Chondrocyte (in vitro differentiated cells): Measurements from ENCODE around the gene ARHGEF6. TPM values are rescaled to one million over a fixed set of nuclear protein-coding genes. Genes with fewer than 3 reads are reported as not detected.

Source experiments
- DNase-seq: peaks from one replicate; pipeline ENCODE4 v3.0.0; 2021; ENCODE audit warnings: mixed read lengths, low spot score
- H3K27ac Mint-ChIP-seq: one replicate; pipeline ENCODE4 v1.8.0; 2021; ENCODE audit warnings: mild to moderate bottlenecking, moderate library complexity, mixed read lengths; ENCODE audit not compliant: unreplicated experiment
- H3K27me3 Mint-ChIP-seq: 2 replicates; pipeline ENCODE4 v1.8.0; 2021; ENCODE audit warnings: low read depth, mixed read lengths
- H3K36me3 Mint-ChIP-seq: 2 replicates; pipeline ENCODE4 v1.8.0; 2021; ENCODE audit warnings: low read depth, mixed read lengths
- H3K4me1 Mint-ChIP-seq: 2 replicates; pipeline ENCODE4 v1.8.0; 2021; ENCODE audit warnings: low read depth, mild to moderate bottlenecking, mixed read lengths
- H3K4me3 Mint-ChIP-seq: one replicate; pipeline ENCODE4 v1.8.0; 2021; ENCODE audit warnings: mild to moderate bottlenecking, moderate library complexity, mixed read lengths; ENCODE audit not compliant: unreplicated experiment
- H3K9me3 Mint-ChIP-seq: 2 replicates; pipeline ENCODE4 v1.8.0; 2021; ENCODE audit warnings: low read depth, mixed read lengths
- CTCF ChIP-seq: fragments of 200-600 bp; sonication (generic); IDR thresholded peaks from 2 replicates; pipeline ENCODE4 v1.5.0; 2021; ENCODE audit warnings: antibody characterized with exemption, mild to moderate bottlenecking, moderate library complexity
- total RNA-seq: library from RNA; stranded (reverse); gene quantifications from 3 replicates; pipeline ENCODE4 v1.2.1, GENCODE V29; 2021

Gene ARHGEF6
- total RNA-seq, 1 donor from 2014 or later, result 12.2 TPM

- peaks cover 2% of the 10 kb centered on the region for H3K36me3 Mint-ChIP-seq
- H3K9me3 Mint-ChIP-seq, result no peaks in the 10 kb centered on the region
- no peak overlapping the region for H3K27ac Mint-ChIP-seq
- no peaks in the 10 kb centered on the region for H3K27me3 Mint-ChIP-seq
- no peak for DNase-seq
- TF ChIP-seq CTCF, result no peak
- no peak overlapping the region for H3K4me3 Mint-ChIP-seq
- peaks cover 8% of the 10 kb centered on the region for H3K4me1 Mint-ChIP-seq
Measured at GRCh38 chrX:136742721-136743379, 37.9 kb downstream of the ARHGEF6 start.

- Mint-ChIP-seq H3K36me3 (peaks cover 2% of the 10 kb centered on the region), H3K27ac (no peak overlapping the region), H3K4me1 (peaks cover 4% of the 10 kb centered on the region), H3K27me3 (no peaks in the 10 kb centered on the region), H3K4me3 (no peak overlapping the region), H3K9me3 (no peaks in the 10 kb centered on the region)
- DNase-seq, result no peak
- TF ChIP-seq CTCF, result no peak
Measured at GRCh38 chrX:136738049-136738729, 42.5 kb downstream of the ARHGEF6 start.

GRCh38 chrX:136736690-136737089 is 44.0 kb downstream of the ARHGEF6 start:
- no peaks in the 10 kb centered on the region for H3K9me3 Mint-ChIP-seq
- H3K4me3 Mint-ChIP-seq, result no peak overlapping the region
- no peak for DNase-seq
- H3K27me3 Mint-ChIP-seq, result no peaks in the 10 kb centered on the region
- TF ChIP-seq CTCF, result no peak
- peaks cover 4% of the 10 kb centered on the region for H3K4me1 Mint-ChIP-seq
- peaks cover 2% of the 10 kb centered on the region for H3K36me3 Mint-ChIP-seq
- H3K27ac Mint-ChIP-seq, result no peak overlapping the region

- no peaks in the 10 kb centered on the region for H3K9me3 Mint-ChIP-seq
- peaks cover 8% of the 10 kb centered on the region for H3K4me1 Mint-ChIP-seq
- no peak for DNase-seq
- no peak overlapping the region for H3K4me3 Mint-ChIP-seq
- TF ChIP-seq CTCF, result no peak
- H3K27me3 Mint-ChIP-seq, result no peaks in the 10 kb centered on the region
- H3K27ac Mint-ChIP-seq, result no peak overlapping the region
- H3K36me3 Mint-ChIP-seq, result peaks cover 2% of the 10 kb centered on the region
Measured at GRCh38 chrX:136735601-136736000, 45.1 kb downstream of the ARHGEF6 start.

- TF ChIP-seq CTCF, result no peak
- Mint-ChIP-seq H3K27me3 (no peaks in the 10 kb centered on the region), H3K9me3 (no peaks in the 10 kb centered on the region)
Measured at GRCh38 chrX:136733613-136734012, 47.1 kb downstream of the ARHGEF6 start.

More at GRCh38 chrX:136733613-136734012, 47.1 kb downstream of the ARHGEF6 start:
- DNase-seq, result no peak
- Mint-ChIP-seq H3K4me1 (peaks cover 8% of the 10 kb centered on the region), H3K36me3 (no peaks in the 10 kb centered on the region), H3K4me3 (no peak overlapping the region), H3K27ac (no peak overlapping the region)
